HAP-1 (cell line): ENCODE measurements around the gene SMARCC1.

ENCODE experiments used
- DNase-seq, 2 experiments: peaks; one replicate each; pipeline ENCODE4 v3.0.0-alpha.2; 2016 to 2020; ENCODE audit warnings: low spot score in 2 of 2
- H3K27me3 ChIP-seq: fragments of 250-450 bp; sonication (Bioruptor Pico); 2 replicates; pipeline ENCODE4 v1.5.1; 2020; ENCODE audit warnings: low read depth, mild to moderate bottlenecking, moderate library complexity
- H3K36me3 ChIP-seq: fragments of 250-450 bp; sonication (Bioruptor Pico); replicated peaks from 2 replicates; pipeline ENCODE4 v1.5.1; 2020; ENCODE audit warnings: mild to moderate bottlenecking
- H3K4me1 ChIP-seq: fragments of 250-450 bp; sonication (Bioruptor Pico); 2 replicates; pipeline ENCODE4 v1.5.1; 2020; ENCODE audit warnings: mild to moderate bottlenecking
- H3K4me3 ChIP-seq: fragments of 250-450 bp; sonication (Bioruptor Pico); 2 replicates; pipeline ENCODE4 v1.5.1; 2020; ENCODE audit warnings: mild to moderate bottlenecking, moderate library complexity
- H3K9me3 ChIP-seq: fragments of 250-450 bp; sonication (Bioruptor Pico); 2 replicates; pipeline ENCODE4 v1.5.1; 2020; ENCODE audit warnings: mild to moderate bottlenecking, moderate library complexity
- in situ Hi-C: fragments of 300-500 bp; cut with MboI; formaldehyde crosslinking; loops from 3 replicates; pipeline ENCODE4 v1.14.3; 2020; ENCODE audit warnings: low sequenced_read_pairs, inconsistent platforms, mixed read lengths

SMARCC1 gene

DNA sequence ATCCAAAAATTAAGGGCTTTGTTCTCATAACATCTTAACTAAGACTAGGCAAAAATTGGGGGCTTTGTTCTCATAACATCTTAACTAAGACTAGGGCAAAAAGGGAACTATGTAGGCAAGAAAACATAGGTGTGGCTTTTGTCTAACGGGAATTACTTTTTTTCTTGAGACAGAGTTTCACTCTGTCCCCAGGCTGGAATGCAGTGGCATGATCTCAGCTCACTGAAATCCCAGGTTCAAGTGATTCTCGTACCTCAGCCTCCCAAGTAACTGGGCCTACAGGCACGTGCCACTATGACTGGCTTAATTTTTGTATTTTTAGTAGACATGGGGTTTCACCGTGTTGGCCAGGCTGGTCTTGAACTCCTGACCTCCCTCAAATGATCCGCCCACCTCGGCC lies 153.3 kb downstream of the SMARCC1 start:
- Histone ChIP-seq H3K4me3 (no peak overlapping the region), H3K27me3 (no peaks in the 10 kb centered on the region), H3K9me3 (no peaks in the 10 kb centered on the region), H3K4me1 (no peaks in the 10 kb centered on the region), H3K36me3 (peaks cover 45% of the 10 kb centered on the region)
- in situ Hi-C loops = no loop called here
- DNase-seq = no peak

DNA sequence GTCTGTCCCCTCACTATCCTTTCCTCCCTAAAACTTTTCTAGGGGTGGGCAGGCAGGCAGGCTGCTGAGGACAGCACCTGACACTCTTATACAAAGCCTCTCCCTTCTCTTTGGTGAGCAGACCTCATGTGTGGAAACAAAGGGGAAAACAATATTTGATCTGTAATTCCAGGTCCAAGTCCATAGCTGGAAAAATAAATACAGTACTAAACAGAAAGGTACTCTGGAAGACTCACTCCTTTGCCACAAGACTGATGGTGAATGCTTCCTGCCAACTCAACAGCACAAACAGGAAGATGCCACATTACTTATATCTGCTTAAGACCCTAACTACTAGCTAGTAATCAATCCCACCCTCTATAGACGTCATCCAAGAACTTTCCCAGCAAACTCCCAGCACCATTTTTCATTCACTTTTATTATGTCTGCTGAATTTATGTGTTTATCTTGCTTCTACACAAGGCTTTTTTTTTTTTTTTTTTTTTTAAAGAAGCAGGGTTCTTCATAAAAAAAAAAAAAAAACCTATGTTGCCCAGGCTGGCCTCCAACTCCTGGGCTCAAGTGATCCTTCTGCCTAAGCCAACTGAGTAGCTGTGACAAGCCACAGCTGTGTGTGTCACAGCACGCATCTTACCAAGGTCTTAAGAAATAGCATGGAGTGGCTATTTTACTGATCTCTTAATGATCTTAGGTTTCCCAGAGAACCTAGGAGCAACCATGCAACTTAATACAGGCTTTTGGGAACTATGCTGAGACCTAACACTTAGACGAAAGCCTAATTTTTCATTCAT lies 158.8 kb downstream of the SMARCC1 start:
- DNase-seq = no peak
- Histone ChIP-seq H3K27me3 (no peaks in the 10 kb centered on the region), H3K9me3 (no peaks in the 10 kb centered on the region), H3K36me3 (peaks cover 56% of the 10 kb centered on the region), H3K4me1 (no peaks in the 10 kb centered on the region), H3K4me3 (no peak overlapping the region)
- in situ Hi-C loops = no loop called here

DNA sequence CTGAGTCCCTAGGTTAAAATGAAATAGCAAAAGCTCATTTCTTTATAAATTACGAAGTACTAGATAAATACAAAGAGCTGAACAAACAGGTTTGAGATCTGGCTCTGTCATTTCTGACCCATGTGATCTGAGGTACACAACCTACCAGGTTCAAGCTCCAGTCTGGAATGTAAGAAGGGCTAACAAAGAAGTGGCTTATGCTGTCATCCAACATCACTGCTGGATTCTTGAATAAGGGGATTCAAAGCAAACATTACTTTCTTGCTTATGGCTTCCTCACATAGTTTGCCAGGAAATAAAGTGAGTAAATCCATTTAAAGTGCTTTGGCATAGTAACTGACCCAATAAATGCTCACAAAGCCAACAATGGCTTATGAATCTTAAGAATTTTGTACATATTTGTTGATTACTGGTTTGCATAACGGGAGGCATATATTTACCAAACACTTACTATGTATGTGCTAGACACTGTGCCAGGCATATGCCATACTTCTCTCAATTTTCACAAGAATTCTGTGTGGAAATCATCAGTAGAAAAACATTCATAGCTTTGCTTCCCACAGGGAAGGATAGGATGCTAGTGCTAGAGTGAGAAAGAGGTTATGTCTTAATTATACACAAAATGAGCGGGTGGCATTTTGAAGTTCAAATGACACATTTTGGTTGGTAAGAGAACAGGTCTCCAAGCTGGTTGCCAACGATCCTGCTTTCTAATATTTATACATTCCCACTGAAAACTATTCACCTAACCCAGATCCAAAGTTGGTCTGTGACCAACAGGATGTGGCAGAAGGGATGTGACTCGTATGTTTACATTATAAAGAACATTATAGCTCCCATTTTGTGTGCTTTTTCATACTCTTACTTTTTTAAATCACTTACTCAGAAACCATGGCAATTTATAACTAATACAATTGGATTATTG lies 164.3 kb downstream of the SMARCC1 start:
- DNase-seq = no peak
- H3K27me3 ChIP-seq = no peaks in the 10 kb centered on the region
- H3K36me3 ChIP-seq = peaks cover 73% of the 10 kb centered on the region
- no peaks in the 10 kb centered on the region for H3K9me3 ChIP-seq
- no peaks in the 10 kb centered on the region for H3K4me1 ChIP-seq
- in situ Hi-C loops = no loop called here
- H3K4me3 ChIP-seq = no peak overlapping the region

DNA sequence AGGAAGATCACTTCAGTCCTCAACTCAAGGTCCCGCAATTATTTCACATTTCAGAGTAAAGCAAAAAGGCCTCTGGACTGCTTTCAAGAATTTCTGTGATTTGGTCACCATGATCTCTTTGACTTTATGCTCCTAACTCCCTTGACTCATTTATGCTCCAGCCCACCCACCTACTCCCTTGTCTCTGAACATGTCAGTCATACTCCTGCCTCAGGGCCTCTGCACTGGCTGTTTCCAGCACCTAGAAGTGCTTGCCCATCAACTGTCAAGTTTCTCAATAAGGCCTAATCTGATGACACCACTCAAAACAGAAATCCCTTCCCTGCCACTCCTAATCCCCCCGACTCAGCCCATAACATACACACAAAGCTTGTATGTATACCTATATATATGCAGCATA lies 166.9 kb downstream of the SMARCC1 start:
- DNase-seq = no peak
- no peaks in the 10 kb centered on the region for H3K9me3 ChIP-seq
- H3K36me3 ChIP-seq = peaks cover 73% of the 10 kb centered on the region
- no peaks in the 10 kb centered on the region for H3K4me1 ChIP-seq
- H3K27me3 ChIP-seq = no peaks in the 10 kb centered on the region
- in situ Hi-C loops = no loop called here
- no peak overlapping the region for H3K4me3 ChIP-seq

DNA sequence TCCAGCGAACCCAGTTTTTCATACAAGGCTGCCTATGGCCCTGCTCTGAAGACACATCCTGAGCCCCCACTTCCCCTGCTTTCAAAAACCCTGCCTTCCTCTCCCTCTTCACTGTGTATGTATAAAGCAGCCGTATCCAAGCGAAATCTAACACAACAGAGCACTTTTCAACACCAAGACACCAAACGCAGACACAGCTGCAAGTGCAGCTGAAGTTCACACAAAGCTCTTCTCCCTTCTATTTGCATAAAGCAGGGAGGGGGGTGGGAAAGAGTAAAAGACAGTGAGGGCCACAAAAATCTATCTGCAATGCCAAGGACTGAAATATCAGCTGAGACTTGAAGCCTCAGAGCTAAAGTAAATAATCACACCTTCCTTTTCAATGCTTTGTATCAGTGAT lies 168.0 kb downstream of the SMARCC1 start:
- peaks cover 73% of the 10 kb centered on the region for H3K36me3 ChIP-seq
- no peak overlapping the region for H3K4me3 ChIP-seq
- H3K9me3 ChIP-seq = no peaks in the 10 kb centered on the region
- H3K4me1 ChIP-seq = no peaks in the 10 kb centered on the region
- DNase-seq = no peak
- H3K27me3 ChIP-seq = no peaks in the 10 kb centered on the region
- in situ Hi-C loops = no loop called here

DNA sequence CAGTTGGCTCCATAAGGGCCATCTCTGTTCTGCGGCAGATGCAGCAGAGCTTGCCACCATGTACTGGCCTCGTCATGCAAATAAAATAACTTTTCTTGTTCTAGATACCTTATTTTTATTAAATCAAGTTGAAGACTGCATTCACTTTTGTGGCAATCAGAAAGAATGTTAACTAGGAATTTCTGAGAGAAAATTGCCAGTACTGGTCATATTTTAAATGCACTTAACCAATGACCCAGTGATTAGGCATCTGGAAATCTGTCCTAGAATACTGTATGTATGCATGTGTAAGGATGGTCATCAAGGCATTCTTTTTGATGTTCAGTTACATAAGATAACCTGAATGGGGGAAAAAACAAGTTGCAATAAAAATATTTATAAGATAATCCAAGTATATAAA lies 168.8 kb downstream of the SMARCC1 start:
- in situ Hi-C loops = no loop called here
- Histone ChIP-seq H3K4me1 (no peaks in the 10 kb centered on the region), H3K4me3 (no peak overlapping the region), H3K9me3 (no peaks in the 10 kb centered on the region), H3K27me3 (no peaks in the 10 kb centered on the region), H3K36me3 (peaks cover 72% of the 10 kb centered on the region)
- DNase-seq = no peak

DNA sequence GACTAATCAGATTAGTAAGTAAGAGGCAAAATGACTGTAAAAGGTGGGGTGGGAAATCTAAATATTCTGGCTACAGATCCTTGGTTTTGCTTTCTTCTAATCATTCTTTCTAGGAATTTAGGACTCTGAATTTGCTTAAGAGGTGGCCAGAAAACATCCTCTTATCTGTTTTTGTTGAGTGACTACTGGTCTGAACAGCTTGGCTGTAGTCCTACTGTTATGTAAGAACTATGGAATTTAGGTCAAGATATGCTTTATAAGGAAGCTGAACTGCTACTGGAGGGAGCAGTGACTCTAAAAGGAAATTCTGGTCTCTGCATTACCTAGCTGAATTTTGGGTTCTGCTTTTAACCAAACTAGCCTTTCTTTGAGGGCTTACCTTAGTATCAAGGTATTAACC lies 169.5 kb downstream of the SMARCC1 start:
- in situ Hi-C loops = no loop called here
- DNase-seq = no peak
- peaks cover 69% of the 10 kb centered on the region for H3K36me3 ChIP-seq

DNA sequence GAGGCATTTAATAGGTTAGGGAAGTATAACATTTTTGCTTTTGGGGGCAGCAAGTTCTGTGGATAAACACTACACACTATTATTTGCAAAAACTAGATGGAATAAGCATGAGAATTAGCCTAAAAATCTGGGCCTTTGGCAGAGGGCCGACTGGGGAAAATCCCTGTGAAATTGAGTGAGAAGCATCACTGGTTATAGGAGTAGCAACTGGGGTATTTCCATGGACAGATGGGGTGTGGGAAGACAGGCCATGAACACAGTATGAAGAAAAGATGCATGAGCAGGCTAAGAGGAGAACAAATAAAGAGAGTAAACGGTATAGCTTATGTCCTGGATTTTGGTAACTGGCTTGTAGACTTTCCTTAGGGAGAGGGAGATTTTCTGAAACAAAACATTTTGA lies 170.1 kb downstream of the SMARCC1 start:
- peaks cover 68% of the 10 kb centered on the region for H3K36me3 ChIP-seq
- H3K4me3 ChIP-seq = no peak overlapping the region
- no peaks in the 10 kb centered on the region for H3K27me3 ChIP-seq
- no peaks in the 10 kb centered on the region for H3K9me3 ChIP-seq
- in situ Hi-C loops = no loop called here
- DNase-seq = no peak
- no peaks in the 10 kb centered on the region for H3K4me1 ChIP-seq

More for the DNA sequence above, 169.5 kb downstream of the SMARCC1 start:
- no peaks in the 10 kb centered on the region for H3K9me3 ChIP-seq
- no peaks in the 10 kb centered on the region for H3K27me3 ChIP-seq
- H3K4me1 ChIP-seq = no peaks in the 10 kb centered on the region
- no peak overlapping the region for H3K4me3 ChIP-seq

DNA sequence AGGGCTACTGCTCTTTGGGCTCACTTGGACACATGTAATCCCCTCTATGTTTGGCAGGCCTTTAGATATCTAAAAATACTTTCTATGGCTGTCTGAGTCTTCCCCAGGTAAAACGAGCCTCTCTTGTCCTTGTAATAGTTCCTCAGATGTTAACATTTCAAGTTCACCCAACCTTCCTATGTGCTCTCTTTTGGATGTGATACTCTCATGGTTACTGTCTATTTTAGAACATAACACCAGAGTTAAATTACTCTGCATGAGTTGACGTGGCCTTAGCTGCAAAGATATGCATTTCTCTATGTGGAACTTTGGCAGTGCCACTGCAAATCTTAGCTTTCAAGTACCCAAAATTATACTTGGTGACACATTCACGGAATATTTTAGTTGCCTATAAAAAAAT lies 171.1 kb downstream of the SMARCC1 start:
- in situ Hi-C loops = no loop called here

DNA sequence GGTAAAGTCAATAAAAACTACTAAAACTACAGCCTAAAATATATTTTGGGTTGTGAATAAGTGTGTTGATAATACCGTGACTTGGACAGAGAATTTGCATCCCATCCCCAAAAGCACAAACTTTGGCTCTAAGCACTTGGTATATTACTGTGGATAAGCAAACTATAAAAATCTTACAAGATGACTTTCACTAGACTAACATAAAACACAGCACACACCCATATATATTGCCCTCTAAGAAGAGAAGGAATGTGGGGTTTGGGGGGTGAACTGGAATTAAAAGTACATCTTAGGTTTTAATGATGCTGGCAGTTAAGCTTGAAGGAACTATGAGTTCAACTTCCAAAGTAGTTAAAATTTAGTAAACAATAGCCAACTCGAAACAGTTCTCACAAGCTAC lies 174.4 kb downstream of the SMARCC1 start:
- Histone ChIP-seq H3K36me3 (peaks cover 73% of the 10 kb centered on the region), H3K4me3 (no peak overlapping the region), H3K27me3 (no peaks in the 10 kb centered on the region), H3K4me1 (no peaks in the 10 kb centered on the region), H3K9me3 (no peaks in the 10 kb centered on the region)
- DNase-seq = no peak
- in situ Hi-C loops = no loop called here

More for the DNA sequence above, 171.1 kb downstream of the SMARCC1 start:
- Histone ChIP-seq H3K27me3 (no peaks in the 10 kb centered on the region), H3K36me3 (peaks cover 68% of the 10 kb centered on the region), H3K9me3 (no peaks in the 10 kb centered on the region), H3K4me1 (no peaks in the 10 kb centered on the region), H3K4me3 (no peak overlapping the region)
- DNase-seq = no peak

DNA sequence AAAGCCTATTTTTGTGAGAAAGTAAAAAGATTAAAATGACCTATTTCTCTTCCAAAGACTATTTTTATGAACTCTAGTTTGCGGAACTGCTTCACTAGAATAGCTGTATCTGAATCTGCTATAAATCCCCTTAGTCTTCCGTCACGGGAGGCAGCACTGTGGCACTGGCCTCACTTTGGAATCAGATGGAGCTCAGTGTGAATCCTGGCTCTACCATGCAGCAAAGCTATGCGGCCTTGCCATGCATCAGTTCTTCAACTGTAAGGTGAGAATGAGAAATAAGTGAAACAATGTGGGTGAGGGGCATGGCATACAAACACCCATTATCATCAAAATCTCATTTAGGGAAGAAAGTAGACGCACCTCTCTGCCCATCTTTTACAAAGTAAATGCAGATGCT lies 175.5 kb downstream of the SMARCC1 start:
- in situ Hi-C loops = no loop called here
- no peaks in the 10 kb centered on the region for H3K27me3 ChIP-seq
- peaks cover 68% of the 10 kb centered on the region for H3K36me3 ChIP-seq

DNA sequence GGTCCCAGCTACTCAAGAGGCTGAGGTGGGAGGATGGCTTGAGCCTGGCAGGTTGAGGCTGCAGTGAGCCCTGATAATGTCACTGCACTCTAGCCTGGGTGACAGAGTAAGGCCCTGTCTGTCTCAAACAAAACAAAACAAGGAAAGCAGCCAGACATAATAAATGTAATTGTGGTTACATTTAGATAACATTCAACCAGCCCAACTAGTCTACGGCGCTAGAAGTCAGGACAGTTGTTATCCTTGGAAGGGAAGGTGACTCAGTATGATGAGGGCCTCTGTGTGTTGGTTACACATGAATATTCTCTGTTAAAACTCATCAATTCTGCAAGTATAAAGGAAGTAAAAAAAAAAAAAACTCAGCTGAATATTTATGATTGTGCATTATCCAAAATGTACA lies 176.0 kb downstream of the SMARCC1 start:
- Histone ChIP-seq H3K4me3 (no peak overlapping the region), H3K27me3 (no peaks in the 10 kb centered on the region), H3K4me1 (no peaks in the 10 kb centered on the region), H3K36me3 (peaks cover 64% of the 10 kb centered on the region), H3K9me3 (no peaks in the 10 kb centered on the region)
- in situ Hi-C loops = no loop called here
- no peak for DNase-seq

More for the DNA sequence above, 175.5 kb downstream of the SMARCC1 start:
- Histone ChIP-seq H3K4me1 (no peaks in the 10 kb centered on the region), H3K9me3 (no peaks in the 10 kb centered on the region), H3K4me3 (no peak overlapping the region)
- no peak for DNase-seq

DNA sequence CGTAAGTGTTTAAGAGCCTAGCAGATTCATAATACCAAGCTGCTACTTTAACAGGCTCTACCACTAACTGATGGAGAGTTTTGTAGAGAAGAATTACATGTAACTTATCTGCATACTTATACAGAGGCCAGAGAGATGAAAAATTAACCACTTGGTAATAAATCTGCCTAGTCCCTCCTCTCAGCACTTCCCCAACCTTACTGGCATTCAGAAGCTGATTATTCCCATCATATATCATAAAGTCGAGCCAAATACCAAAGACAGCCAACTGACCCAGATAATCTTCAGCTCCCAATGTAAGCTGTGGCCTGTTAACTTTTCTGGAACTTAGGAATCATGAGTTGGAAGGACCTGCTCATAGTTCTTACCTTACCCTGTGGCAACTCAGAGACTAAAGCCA lies 177.5 kb downstream of the SMARCC1 start:
- in situ Hi-C loops = no loop called here
- H3K4me3 ChIP-seq = no peak overlapping the region
- H3K27me3 ChIP-seq = no peaks in the 10 kb centered on the region
- no peak for DNase-seq
- peaks cover 57% of the 10 kb centered on the region for H3K36me3 ChIP-seq
- H3K4me1 ChIP-seq = no peaks in the 10 kb centered on the region
- no peaks in the 10 kb centered on the region for H3K9me3 ChIP-seq

DNA sequence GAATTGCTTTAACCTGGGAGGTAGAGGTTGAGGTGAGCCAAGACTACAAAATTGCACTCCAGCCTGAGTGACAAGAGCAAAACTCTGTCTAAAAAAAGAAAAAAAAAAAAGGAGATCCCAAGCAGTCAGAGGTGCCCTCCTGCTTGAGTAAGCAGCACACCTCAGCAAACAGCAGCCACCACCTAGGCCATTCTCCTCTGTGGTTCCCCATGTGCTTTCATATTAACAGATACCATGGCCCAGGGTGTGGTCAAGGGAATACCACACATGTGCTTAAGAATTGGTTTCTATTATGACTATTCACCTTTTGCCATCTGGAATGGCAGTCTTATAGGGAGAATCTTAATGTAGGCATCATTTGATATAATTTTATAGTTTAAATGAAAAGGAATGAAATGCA lies 178.4 kb downstream of the SMARCC1 start:
- in situ Hi-C loops = no loop called here
- no peaks in the 10 kb centered on the region for H3K4me1 ChIP-seq
- peaks cover 53% of the 10 kb centered on the region for H3K36me3 ChIP-seq
- no peak for DNase-seq
- no peaks in the 10 kb centered on the region for H3K9me3 ChIP-seq
- H3K27me3 ChIP-seq = no peaks in the 10 kb centered on the region
- no peak overlapping the region for H3K4me3 ChIP-seq
